HepG2 (cell line): ENCODE measurements around the gene FRMD8. TPM values are rescaled to one million over a fixed set of nuclear protein-coding genes. Genes with fewer than 3 reads are reported as not detected.

ENCODE experiments used
- ASH2L ChIP-seq: fragments of 300-600, 200-600 bp; sonication (generic); IDR thresholded peaks from 2 replicates; pipeline ENCODE4 v1.7.0; 2017; ENCODE audit warnings: low read depth, mild to moderate bottlenecking, moderate library complexity, mixed read lengths, low read length; ENCODE audit not compliant: insufficient read length
- MBD4 ChIP-seq: IDR thresholded peaks from 2 replicates; pipeline ENCODE4 v1.6.1; 2012; ENCODE audit warnings: low read length, inconsistent platforms, borderline replicate concordance
- NFIB ChIP-seq: sonication (generic); formaldehyde crosslinking; IDR thresholded peaks from 2 replicates; pipeline ENCODE4 v1.9.0; 2021; ENCODE audit warnings: missing genetic modification reagents, mild to moderate bottlenecking, borderline replicate concordance
- PAWR ChIP-seq: sonication (generic); formaldehyde crosslinking; IDR thresholded peaks from 2 replicates; pipeline ENCODE4 v1.4.0; 2020; ENCODE audit warnings: missing genetic modification reagents, mild to moderate bottlenecking, borderline replicate concordance
- YY1 ChIP-seq: IDR thresholded peaks from 2 replicates; pipeline ENCODE4 v1.6.1; 2011; ENCODE audit warnings: low read length, low read depth, moderate library complexity, mild to moderate bottlenecking; ENCODE audit not compliant: insufficient read depth, insufficient replicate concordance
- ZNF232 ChIP-seq: sonication (generic); formaldehyde crosslinking; IDR thresholded peaks from 2 replicates; pipeline ENCODE4 v1.4.0; 2020; ENCODE audit warnings: missing genetic modification reagents, borderline replicate concordance
- ZNF713 ChIP-seq: sonication (generic); formaldehyde crosslinking; IDR thresholded peaks from 2 replicates; pipeline ENCODE4 v1.4.0; 2020; ENCODE audit warnings: mild to moderate bottlenecking, missing genetic modification reagents
- polyA plus RNA-seq, 8 experiments: library from polyadenylated mRNA; depleted of rRNA in 3 of 8; stranded (reverse) in 7 of 8; unstranded in 1 of 8; fragments of >200 nt; fragmentation: Illumina TruSeq in 4 of 8; extraction: Trizol in 4 of 8; gene quantifications; 2 replicates each; pipeline versions ENCODE4 v1.2.1 to v1.2.3, GENCODE V29; 2011 to 2016; ENCODE audit warnings: low read depth in 4 of 8, missing spikeins in 1 of 8, mixed read lengths in 1 of 8; ENCODE audit not compliant: insufficient read depth in 1 of 8
- total RNA-seq, 5 experiments: library from RNA; depleted of rRNA; stranded (reverse); fragments of >200 nt; fragmentation: Illumina TruSeq; extraction: Trizol; gene quantifications; 2 replicates each; pipeline ENCODE4 v1.2.3, GENCODE V29; 2016; ENCODE audit warnings: low read depth in 1 of 5
- TF ChIP-seq, protein P1 (sequence below): sonication (generic); formaldehyde crosslinking; IDR thresholded peaks from 2 replicates; pipeline ENCODE4 v1.4.0; 2020; ENCODE audit warnings: mild to moderate bottlenecking, missing genetic modification reagents
- TF ChIP-seq, protein P2 (sequence below): sonication (generic); formaldehyde crosslinking; IDR thresholded peaks from 2 replicates; pipeline ENCODE4 v1.9.0; 2022; ENCODE audit warnings: missing genetic modification reagents, mild to moderate bottlenecking, borderline replicate concordance
- TF ChIP-seq, protein P3 (sequence below): sonication (generic); formaldehyde crosslinking; IDR thresholded peaks from 2 replicates; pipeline ENCODE4 v1.4.0; 2020; ENCODE audit warnings: missing genetic modification reagents
- TF ChIP-seq, protein P4 (sequence below): IDR thresholded peaks from 2 replicates; pipeline ENCODE4 v1.6.1; 2016; ENCODE audit warnings: missing biosample characterization, missing genetic modification reagents, low read depth
- TF ChIP-seq, protein P5 (sequence below), 2 experiments: fragments of 450-650 bp in 1 of 2; sonication (generic) in 1 of 2; formaldehyde crosslinking; IDR thresholded peaks; 2 replicates each; pipeline versions ENCODE4 v1.5.0 to v1.8.0; 2020 to 2022; ENCODE audit warnings: mild to moderate bottlenecking in 1 of 2, missing genetic modification reagents in 1 of 2
- TF ChIP-seq, protein P6 (sequence below): sonication (generic); formaldehyde crosslinking; IDR thresholded peaks from 2 replicates; pipeline ENCODE4 v1.8.0; 2022; ENCODE audit warnings: mild to moderate bottlenecking, missing genetic modification reagents; ENCODE audit not compliant: insufficient replicate concordance

The FRMD8 gene
- total and polyA plus RNA-seq, 2 of the 13 experiments (the other 11 are each of a cell fraction or from before 2014, with no cell fraction given), result 5.8 to 20.6 TPM

DNA sequence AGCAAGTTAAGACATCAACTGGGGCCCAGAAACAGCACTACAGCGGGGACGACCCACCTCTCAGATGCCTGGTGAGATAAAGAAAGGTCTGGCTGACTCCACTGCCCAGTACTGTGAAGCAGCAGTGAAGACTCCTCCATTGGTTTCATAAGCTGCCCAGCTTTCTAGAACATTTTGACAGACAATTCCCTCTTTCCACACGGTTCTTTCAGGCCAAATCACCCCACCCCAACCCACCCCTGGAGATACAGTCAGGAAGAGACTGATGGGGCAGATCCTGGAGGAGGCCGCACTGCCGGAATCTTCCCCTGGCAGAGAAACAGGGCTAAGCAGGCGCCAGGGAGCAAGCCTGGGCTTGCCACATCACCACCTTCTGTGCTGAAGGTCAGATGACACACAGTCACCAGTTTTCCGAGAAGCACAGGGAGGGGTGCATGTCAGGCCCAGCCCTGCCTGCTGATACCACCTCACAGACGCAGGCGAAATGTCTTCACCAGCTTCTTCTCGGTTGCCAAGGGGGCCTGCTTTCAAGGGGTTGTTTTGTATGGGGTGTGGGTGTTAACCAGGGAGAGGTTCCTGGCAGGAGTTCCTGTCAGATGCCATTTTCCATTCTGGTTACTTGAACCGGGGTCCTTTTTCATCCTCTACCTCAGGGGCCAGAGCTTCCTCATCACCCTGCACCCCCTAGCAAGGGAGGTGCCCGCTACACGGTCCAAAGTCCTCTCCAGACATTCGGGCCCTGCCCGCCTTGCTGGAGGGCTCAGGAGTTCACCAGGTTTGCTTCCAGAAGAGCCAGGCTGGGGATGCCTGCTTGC is 34.7 kb downstream of the FRMD8 start (continued):
- TF ChIP-seq NFIB (CRISPR knock-in tag) (no peak), ZNF232 (CRISPR knock-in tag) (no peak; the same call in 1 of the 2 replicates), MBD4 (no peak), PAWR (CRISPR knock-in tag) (no peak), YY1 (peak; percentile 13), ZNF713 (CRISPR knock-in tag) (no peak), ASH2L (peak; percentile 82)
- TF ChIP-seq, protein P1, sequence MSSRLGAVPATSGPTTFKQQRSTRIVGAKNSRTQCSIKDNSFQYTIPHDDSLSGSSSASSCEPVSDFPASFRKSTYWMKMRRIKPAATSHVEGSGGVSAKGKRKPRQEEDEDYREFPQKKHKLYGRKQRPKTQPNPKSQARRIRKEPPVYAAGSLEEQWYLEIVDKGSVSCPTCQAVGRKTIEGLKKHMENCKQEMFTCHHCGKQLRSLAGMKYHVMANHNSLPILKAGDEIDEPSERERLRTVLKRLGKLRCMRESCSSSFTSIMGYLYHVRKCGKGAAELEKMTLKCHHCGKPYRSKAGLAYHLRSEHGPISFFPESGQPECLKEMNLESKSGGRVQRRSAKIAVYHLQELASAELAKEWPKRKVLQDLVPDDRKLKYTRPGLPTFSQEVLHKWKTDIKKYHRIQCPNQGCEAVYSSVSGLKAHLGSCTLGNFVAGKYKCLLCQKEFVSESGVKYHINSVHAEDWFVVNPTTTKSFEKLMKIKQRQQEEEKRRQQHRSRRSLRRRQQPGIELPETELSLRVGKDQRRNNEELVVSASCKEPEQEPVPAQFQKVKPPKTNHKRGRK (CRISPR knock-in tag), result no peak
- TF ChIP-seq, protein P2, sequence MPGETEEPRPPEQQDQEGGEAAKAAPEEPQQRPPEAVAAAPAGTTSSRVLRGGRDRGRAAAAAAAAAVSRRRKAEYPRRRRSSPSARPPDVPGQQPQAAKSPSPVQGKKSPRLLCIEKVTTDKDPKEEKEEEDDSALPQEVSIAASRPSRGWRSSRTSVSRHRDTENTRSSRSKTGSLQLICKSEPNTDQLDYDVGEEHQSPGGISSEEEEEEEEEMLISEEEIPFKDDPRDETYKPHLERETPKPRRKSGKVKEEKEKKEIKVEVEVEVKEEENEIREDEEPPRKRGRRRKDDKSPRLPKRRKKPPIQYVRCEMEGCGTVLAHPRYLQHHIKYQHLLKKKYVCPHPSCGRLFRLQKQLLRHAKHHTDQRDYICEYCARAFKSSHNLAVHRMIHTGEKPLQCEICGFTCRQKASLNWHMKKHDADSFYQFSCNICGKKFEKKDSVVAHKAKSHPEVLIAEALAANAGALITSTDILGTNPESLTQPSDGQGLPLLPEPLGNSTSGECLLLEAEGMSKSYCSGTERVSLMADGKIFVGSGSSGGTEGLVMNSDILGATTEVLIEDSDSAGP (CRISPR knock-in tag), result no peak; the same call in 1 of the 2 replicates
- TF ChIP-seq, protein P3, sequence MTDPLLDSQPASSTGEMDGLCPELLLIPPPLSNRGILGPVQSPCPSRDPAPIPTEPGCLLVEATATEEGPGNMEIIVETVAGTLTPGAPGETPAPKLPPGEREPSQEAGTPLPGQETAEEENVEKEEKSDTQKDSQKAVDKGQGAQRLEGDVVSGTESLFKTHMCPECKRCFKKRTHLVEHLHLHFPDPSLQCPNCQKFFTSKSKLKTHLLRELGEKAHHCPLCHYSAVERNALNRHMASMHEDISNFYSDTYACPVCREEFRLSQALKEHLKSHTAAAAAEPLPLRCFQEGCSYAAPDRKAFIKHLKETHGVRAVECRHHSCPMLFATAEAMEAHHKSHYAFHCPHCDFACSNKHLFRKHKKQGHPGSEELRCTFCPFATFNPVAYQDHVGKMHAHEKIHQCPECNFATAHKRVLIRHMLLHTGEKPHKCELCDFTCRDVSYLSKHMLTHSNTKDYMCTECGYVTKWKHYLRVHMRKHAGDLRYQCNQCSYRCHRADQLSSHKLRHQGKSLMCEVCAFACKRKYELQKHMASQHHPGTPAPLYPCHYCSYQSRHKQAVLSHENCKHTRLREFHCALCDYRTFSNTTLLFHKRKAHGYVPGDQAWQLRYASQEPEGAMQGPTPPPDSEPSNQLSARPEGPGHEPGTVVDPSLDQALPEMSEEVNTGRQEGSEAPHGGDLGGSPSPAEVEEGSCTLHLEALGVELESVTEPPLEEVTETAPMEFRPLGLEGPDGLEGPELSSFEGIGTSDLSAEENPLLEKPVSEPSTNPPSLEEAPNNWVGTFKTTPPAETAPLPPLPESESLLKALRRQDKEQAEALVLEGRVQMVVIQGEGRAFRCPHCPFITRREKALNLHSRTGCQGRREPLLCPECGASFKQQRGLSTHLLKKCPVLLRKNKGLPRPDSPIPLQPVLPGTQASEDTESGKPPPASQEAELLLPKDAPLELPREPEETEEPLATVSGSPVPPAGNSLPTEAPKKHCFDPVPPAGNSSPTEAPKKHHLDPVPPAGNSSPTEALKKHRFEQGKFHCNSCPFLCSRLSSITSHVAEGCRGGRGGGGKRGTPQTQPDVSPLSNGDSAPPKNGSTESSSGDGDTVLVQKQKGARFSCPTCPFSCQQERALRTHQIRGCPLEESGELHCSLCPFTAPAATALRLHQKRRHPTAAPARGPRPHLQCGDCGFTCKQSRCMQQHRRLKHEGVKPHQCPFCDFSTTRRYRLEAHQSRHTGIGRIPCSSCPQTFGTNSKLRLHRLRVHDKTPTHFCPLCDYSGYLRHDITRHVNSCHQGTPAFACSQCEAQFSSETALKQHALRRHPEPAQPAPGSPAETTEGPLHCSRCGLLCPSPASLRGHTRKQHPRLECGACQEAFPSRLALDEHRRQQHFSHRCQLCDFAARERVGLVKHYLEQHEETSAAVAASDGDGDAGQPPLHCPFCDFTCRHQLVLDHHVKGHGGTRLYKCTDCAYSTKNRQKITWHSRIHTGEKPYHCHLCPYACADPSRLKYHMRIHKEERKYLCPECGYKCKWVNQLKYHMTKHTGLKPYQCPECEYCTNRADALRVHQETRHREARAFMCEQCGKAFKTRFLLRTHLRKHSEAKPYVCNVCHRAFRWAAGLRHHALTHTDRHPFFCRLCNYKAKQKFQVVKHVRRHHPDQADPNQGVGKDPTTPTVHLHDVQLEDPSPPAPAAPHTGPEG (CRISPR knock-in tag), result no peak
- TF ChIP-seq, protein P4, sequence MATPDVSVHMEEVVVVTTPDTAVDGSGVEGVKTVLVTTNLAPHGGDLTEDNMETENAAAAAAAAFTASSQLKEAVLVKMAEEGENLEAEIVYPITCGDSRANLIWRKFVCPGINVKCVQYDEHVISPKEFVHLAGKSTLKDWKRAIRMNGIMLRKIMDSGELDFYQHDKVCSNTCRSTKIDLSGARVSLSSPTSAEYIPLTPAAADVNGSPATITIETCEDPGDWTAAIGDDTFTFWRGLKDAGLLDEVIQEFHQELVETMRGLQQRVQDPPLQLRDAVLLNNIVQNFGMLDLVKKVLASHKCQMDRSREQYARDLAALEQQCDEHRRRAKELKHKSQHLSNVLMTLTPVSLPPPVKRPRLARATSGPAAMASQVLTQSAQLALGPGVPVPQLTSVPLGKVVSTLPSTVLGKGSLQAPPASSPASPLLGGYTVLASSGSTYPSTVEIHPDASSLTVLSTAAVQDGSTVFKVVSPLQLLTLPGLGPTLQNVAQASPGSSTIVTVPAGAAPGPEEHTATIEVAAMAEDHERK (CRISPR knock-in tag), result no peak
- TF ChIP-seq, protein P5, sequence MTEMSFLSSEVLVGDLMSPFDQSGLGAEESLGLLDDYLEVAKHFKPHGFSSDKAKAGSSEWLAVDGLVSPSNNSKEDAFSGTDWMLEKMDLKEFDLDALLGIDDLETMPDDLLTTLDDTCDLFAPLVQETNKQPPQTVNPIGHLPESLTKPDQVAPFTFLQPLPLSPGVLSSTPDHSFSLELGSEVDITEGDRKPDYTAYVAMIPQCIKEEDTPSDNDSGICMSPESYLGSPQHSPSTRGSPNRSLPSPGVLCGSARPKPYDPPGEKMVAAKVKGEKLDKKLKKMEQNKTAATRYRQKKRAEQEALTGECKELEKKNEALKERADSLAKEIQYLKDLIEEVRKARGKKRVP (CRISPR knock-in tag; IDR thresholded peaks at IDR 0.05), result peak in 1 of 2 experiments; percentile 68; a peak in 1 of 4 replicates
- TF ChIP-seq, protein P6, sequence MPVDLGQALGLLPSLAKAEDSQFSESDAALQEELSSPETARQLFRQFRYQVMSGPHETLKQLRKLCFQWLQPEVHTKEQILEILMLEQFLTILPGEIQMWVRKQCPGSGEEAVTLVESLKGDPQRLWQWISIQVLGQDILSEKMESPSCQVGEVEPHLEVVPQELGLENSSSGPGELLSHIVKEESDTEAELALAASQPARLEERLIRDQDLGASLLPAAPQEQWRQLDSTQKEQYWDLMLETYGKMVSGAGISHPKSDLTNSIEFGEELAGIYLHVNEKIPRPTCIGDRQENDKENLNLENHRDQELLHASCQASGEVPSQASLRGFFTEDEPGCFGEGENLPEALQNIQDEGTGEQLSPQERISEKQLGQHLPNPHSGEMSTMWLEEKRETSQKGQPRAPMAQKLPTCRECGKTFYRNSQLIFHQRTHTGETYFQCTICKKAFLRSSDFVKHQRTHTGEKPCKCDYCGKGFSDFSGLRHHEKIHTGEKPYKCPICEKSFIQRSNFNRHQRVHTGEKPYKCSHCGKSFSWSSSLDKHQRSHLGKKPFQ (CRISPR knock-in tag), result no peak
